ENCODE data around the gene SMDT1.

- TF ChIP-seq EZH2phosphoT487 (IDR thresholded peaks at IDR 0.05; ENCODE audit: insufficient read depth, low read depth) = no peak
- TF ChIP-seq EZH2 (IDR thresholded peaks at IDR 0.05; ENCODE audit: insufficient read depth, poor library complexity, severe bottlenecking) = no peak
Observed at GRCh38 chr22:42072606-42073330, 6.7 kb upstream of the SMDT1 start.

Data from GM23248 (cell line).